GM18507 (cell line): ENCODE results near the gene CCDC89.
A peak's percentile ranks its signal among the peaks of the same experiment; 100 is the strongest.
"Not testable (repeated sequence)": the region's sequence is repeated elsewhere in the genome, so short reads cannot be mapped to it uniquely, and the experiment has no call there.

ENCODE experiments used
- DNase-seq: peaks from one replicate; pipeline ENCODE4 v3.0.0; 2011; ENCODE audit warnings: low read depth; ENCODE audit not compliant: insufficient read length; ENCODE audit errors: extremely low spot score
- FAIRE-seq: peaks from 2 replicates; lab custom pipeline; 2011; peaks lifted over from hg19 to GRCh38; lab: Jason Lieb, UNC

CCDC89 gene

DNA sequence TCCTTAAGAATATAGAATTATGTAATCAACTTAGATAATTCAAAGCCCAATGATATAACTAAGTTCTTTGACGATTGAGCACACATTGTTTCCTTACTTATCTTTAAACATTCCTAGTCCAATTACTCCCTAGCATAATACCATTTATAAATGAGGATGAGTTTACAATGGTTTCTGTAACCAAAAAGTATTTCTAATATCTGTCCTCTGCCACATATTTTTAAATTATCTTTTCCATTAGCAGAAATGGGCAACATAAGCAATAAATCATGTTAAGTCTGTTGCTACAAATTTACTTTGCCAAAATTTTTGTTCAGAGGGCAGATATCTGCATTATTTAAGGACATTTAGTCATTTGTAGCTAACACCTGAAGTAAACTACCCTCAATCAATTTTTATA is 27.8 kb downstream of the CCDC89 start:
- no peak for FAIRE-seq
- no peak for DNase-seq

DNA sequence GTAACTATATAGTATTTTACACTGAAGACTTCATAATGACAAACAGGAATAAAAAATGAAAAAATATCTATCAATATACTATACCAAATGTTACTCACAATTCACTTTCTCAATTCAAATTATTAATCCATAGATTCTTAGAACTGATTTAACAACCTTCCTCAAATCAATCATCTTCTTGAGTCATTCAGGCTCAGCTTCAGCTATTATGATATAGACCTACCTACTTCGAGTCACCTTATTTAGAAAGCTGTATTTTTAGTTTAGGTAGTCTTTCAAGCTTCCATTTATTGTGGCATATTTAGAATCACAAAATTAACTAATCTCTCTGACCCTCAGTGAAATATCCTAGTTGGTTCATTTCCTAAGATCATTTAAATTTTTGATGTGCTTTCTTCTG is 29.2 kb downstream of the CCDC89 start:
- no peak for DNase-seq
- no peak for FAIRE-seq

DNA sequence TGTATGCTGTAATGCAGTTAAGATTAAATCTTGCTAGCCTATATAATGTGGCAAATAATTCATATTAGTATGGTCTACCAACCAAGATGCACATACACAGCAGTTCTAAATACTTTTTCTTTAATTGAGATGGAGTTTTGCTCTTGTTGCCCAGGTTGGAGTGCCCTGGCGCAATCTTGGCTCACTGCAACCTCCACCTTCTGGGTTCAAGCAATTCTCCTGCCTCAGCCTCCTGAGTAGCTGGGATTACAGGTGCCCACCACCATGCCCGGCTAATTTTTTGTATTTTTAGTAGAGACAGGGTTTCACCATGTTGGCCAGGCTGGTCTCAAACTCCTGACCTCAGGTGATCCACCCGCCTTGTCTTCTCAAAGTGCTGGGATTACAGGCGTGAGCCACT is 31.7 kb downstream of the CCDC89 start:
- DNase-seq, FAIRE-seq: not testable (repeated sequence)

DNA sequence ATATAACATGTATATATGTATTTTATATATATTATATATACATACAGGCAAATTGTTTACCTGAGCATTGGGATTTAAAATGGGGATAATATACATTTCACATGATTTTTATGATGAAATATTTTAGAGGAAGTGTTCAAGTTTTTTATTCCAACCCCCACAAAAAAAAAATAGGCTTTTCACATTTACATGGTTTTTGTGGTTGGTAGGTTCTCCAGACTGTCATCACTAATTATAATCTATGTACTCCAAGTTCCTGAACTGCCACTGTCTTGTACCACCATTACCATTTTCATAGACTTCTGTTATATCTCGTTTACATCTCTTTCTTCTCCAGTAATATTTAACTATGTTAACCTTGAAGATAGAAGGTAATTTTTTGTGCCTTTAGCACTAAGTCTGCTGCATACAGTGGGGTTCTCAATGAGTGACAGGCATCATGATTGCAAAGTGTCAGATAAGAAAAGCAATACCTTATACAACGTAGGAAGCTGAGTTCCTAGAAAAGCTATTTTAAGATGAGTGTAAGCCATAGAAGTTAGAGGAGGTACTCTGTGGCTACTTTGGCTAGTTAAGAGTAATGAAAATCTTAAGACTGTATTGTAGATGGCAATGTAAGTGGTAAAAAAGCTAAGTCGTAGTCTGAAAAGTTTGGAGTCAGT is 33.1 kb downstream of the CCDC89 start:
- FAIRE-seq = no peak
- no peak for DNase-seq

DNA sequence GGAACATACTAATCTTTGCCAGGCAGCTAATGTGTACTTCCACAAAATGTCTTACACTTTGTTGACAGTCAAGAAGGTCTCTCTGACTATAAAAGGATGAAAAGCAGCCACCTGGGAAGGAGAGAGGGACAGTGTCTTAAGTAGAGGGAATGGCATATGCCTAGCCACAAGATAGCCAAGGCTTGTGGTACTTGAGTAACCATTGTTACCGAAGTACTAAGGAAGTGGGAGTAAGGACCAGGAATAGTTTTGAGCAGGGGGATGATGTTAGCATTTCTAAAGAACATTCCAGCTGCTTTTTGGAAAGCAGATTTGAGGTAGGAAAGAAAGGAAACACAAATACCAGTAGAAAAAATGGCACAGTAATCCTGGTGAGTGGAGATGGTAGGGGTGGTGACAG is 34.9 kb downstream of the CCDC89 start:
- DNase-seq (no peak), FAIRE-seq (no peak)

DNA sequence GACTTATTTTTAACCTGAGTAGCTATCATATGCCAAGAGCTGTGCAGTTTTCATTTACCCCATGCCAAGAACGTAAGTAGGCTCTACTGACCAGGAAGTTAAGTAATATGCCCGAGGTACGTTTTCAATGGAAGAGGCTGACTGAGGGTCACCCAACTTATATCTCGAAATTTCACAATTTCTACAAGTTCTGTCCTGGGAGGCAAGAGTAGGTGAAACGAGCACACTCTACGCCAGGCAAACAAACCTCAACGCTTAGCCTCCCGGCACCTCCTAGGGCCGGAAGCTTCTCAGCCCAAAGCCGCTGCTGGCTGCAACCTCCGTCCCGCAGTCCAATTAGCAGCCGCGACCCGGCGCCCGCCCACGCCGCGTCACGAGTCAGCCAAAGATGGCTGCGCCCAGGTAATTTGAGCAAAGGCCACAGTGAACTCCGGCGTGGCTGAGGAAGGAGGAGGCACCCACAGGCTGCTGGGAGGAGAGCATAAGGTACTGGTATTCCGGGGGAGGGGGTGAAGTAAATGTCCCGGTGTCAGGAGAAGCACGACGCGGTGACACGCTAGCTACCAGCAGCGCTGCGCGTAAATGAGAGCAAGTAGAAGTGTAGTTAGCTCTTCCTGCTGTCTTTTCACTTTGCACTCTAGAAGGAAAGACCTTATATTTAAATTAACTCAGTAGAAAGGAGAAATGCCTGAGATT is 38.2 kb downstream of the CCDC89 start, which contains the start of gene TMEM126A:
Gene TMEM126A, plus strand, starts transcription at position 364 of the 696 bp plus-strand sequence. CDS start 2,289 bp downstream, outside the sequence.
- DNase-seq (peak; percentile 80), FAIRE-seq (peak; percentile 95)

DNA sequence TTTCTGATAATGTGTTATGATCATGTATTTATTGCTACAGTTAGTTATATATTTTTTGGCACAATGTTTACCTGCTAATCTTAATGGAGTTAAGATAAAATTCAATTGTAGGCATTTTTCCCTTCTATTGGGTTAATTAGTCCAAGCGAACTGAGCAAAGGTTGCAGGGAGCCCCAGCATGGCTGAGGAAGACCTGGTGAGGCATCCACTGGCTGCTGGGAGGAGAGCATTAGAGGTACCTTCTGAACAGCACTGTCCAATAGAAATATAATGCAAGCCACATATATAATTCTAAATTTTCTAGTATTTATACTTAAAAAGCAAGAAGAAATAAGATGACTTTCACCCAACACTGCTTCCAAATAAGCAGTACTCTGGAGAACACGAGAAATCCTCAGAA is 38.9 kb downstream of the CCDC89 start:
- DNase-seq = no peak
- FAIRE-seq = no peak

DNA sequence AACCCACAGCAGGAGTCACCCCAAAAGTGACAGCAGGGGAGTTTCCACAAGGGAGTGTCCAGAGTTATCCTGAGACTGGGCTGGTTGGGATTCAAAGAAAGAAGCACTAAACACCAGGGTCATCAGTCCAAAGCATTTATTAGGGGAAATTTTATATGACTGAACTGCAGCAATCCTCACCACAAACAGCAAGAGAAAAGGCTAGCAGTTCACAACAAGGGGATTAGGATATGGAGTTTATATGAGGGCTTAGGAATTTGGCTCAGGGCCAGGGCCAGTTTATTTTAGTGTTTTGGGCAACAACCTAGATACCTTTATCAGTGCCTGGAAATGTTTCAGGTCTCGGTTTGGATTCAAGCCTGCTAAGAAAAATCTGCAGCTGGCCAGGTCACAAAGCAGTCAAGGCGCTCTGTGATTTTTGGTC is 42.8 kb downstream of the CCDC89 start:
- DNase-seq (no peak), FAIRE-seq (no peak)

DNA sequence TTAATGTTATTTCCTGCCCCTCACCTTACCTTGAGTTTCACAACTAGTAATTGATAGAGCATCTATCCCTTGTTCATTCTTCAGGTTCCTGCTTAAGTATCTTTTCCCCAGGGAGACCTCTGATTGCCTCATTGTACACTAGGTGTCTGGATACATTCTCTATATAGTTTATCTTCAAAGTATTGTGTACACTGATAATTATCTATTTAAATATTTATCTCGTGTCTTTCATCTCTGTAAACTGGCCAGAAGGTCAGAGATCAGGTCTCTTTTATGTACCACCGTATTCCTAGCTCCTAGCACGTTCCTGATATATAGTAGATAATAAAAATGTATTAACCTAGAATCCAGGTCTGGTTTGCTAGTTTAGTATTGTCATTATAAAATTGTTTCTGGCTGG is 51.2 kb downstream of the CCDC89 start:
- no peak for DNase-seq
- no peak for FAIRE-seq
